HG03139 (cell line): Measurements from ENCODE around the gene FAM185A.
"Not testable (repeated sequence)": the region's sequence is repeated elsewhere in the genome, so short reads cannot be mapped to it uniquely, and the experiment has no call there.

Source experiments
- ATAC-seq: cut with Tn5 transposase; IDR thresholded peaks from one replicate; pipeline ENCODE4 v1.9.1; 2021; ENCODE audit not compliant: unreplicated experiment

Gene FAM185A

GRCh38 chr7:102776217-102776616, 27.4 kb downstream of the FAM185A start:
- not testable (repeated sequence) for ATAC-seq

GRCh38 chr7:102778663-102779062, 29.9 kb downstream of the FAM185A start:
- not testable (repeated sequence) for ATAC-seq

- not testable (repeated sequence) for ATAC-seq
Measured at GRCh38 chr7:102780926-102781325, 32.1 kb downstream of the FAM185A start.

GRCh38 chr7:102788770-102789169, 40.0 kb downstream of the FAM185A start:
- ATAC-seq: not testable (repeated sequence)

- ATAC-seq: not testable (repeated sequence)
Measured at GRCh38 chr7:102790364-102791100, 41.7 kb downstream of the FAM185A start.

GRCh38 chr7:102791367-102791766, 42.6 kb downstream of the FAM185A start:
- ATAC-seq: not testable (repeated sequence)

GRCh38 chr7:102791831-102792230, 43.0 kb downstream of the FAM185A start:
- not testable (repeated sequence) for ATAC-seq

- not testable (repeated sequence) for ATAC-seq
Measured at GRCh38 chr7:102794567-102794966, 45.8 kb downstream of the FAM185A start.

GRCh38 chr7:102795987-102796595, 47.3 kb downstream of the FAM185A start:
- not testable (repeated sequence) for ATAC-seq

GRCh38 chr7:102806613-102807012, 57.8 kb downstream of the FAM185A start:
- no peak for ATAC-seq

GRCh38 chr7:102810916-102811315, 62.1 kb downstream of the FAM185A start:
- no peak for ATAC-seq

GRCh38 chr7:102811942-102812678, 63.3 kb downstream of the FAM185A start:
- no peak for ATAC-seq

- no peak for ATAC-seq
Measured at GRCh38 chr7:102813191-102814024, 64.6 kb downstream of the FAM185A start.

GRCh38 chr7:102814025-102814471, 65.2 kb downstream of the FAM185A start:
- ATAC-seq: no peak

GRCh38 chr7:102817616-102818573, 69.1 kb downstream of the FAM185A start:
- ATAC-seq: no peak

GRCh38 chr7:102819151-102819550, 70.4 kb downstream of the FAM185A start:
- ATAC-seq: no peak

GRCh38 chr7:102821994-102822747, 73.4 kb downstream of the FAM185A start:
- no peak for ATAC-seq

- no peak for ATAC-seq
Measured at GRCh38 chr7:102823390-102824119, 74.8 kb downstream of the FAM185A start.
